Measurements from ENCODE around the gene EIF4G2. TPM values are rescaled to one million over a fixed set of nuclear protein-coding genes. Genes with fewer than 3 reads are reported as not detected.
"Not testable (repeated sequence)": the region's sequence is repeated elsewhere in the genome, so short reads cannot be mapped to it uniquely, and the experiment has no call there.

EIF4G2 gene
- total RNA-seq, result 815 and 838 TPM in 2 replicates

DNA sequence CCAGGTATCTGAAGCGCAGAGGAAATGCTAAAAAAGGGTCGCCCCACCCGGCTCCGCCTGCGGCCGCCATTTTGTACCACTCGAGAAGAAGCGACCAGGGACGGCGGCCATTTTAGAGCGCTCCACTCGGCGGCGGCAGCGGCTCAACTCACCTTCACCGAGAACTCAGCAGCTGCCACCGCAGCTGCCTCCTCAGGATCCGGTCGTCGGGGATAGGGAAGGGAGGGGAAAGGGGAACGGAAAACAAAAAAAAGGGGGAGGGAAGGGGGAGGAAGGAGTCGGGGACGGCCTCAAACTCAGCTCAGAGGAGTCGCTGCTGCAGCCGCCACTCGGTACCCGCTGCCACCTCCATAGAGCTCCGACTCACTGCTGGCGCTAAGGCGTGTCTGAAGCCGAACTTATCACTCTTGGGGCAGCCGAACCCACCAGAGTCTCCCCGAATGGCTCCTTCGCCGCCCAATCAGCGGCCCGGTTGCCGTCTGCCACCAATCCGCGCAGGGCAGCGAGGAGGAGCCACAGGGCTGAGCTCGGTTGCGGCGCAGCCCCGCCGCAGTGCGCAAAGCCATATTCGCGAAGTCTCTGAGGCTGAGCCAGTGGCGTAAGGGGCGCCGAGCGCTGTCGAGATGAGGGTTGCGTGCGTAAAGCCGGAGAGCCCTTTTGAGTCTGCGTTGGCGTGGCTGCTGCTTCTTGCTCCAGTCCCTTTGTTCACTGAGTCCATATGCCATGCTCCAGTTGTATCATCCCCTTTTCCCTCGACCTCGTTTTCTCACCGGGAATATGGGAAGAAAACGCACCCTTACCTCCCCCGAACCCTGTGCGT is at the start of gene EIF4G2:
TSS of gene EIF4G2 (minus strand) at position 374 of the 820 bp plus-strand sequence.
- intact Hi-C loops (cut with micrococcal nuclease), result loop anchor here (1.0 to 10.0 kb wide), 8 partner anchors 50 to 1234 kb away; partner anchors contain the start of genes CTR9, RNF141, WEE1 and ZBED5

DNA sequence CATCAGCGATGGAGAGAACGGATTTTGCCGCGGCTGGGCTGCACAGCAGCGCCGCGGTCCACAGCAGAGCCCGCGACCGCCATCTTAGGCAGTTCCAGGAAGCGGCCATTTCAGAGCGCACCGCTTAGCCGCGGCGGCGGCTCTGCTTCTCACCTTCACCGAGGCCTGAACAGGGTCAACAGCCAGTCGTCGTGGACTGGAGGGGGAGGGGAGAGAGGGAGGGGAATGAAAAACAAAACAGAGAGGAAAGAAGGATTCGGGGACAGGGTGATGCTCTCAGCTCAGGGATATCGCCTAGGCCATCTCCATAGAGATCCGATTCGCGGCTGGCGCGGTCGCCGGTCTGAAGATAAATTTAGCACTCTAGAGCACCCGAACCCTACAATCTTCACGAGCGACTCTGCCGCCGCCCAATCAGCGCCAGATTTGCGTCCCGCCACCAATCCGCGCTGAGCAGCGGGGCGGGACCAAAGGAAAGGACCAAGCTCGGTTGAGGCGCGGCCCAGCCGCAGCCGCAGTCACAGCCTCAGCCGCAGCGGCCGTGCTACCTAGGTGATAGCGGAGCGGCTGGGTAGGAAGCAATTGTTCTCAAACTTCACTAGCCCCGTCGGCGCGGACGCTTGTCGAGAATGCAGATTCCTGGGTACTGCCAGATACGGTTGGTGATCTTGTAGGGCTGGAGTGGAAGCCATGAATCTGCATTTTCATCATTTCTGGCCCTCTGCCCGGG is 49.1 kb upstream of the EIF4G2 start, which contains the start of gene ZBED5:
TSS of gene ZBED5 (minus strand) at position 345 of the 730 bp plus-strand sequence. CDS start 3,108 bp downstream, outside the sequence.
- intact Hi-C loops (cut with micrococcal nuclease), result loop anchor here (1.0 to 5.0 kb wide), 7 partner anchors 50 to 984 kb away; partner anchors contain the start of genes AMPD3, CTR9, EIF4G2 and GALNT18

DNA sequence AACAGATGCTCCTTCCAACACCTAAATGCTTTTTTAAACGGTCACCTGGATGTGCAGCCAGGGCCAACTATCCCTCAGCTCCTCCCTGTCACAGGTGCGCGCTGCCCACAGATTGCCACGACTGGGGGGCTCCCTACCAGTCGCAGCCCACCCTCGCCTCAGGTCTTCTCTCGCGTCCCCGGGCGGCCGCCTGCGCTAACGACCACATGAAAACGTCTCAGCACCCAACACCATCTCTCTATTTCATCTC is 48.7 kb upstream of the EIF4G2 start:
- intact Hi-C loops (cut with micrococcal nuclease), result loop anchor here (1.0 to 5.0 kb wide), 4 partner anchors 75 to 765 kb away; partner anchors contain the start of genes AMPD3 and GALNT18

DNA sequence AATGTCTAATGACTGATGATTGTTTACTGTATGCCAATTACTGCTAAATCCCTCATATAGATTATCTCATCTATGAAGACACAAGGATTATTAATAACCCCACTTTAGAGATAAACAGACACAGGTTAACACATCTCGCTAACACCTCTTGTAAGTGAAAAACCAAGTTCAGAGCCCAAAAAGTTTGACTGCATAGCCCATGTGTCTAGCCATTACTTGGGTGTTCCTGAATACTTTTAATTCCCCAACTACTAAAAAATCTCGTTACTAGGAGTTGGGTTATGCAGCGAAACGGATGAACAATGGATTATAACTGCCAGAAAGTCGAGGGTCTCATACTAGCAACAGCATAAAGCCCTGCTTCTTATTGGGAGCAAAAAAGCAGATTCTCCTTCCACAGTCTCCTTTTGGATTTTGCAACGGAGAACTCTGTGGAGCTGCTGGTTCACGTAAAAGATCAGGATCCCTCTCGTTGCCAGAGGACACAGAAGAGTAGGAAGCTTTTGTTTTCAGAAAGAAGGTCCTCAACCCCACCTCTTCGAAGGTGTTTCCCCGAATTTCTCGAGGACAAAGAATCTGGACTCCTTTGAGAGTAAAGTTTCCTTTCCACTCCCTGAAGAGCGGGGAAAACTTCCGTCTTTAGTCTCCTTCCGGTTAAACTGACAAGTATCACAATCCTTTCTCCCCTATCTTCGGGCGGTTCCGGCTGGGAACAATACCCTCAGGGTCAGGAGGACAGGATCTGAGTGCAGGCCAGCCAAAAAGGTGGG is 48.1 kb upstream of the EIF4G2 start:
- intact Hi-C loops (cut with micrococcal nuclease), result loop anchor here (1.0 to 5.0 kb wide), 4 partner anchors 75 to 765 kb away; partner anchors contain the start of genes AMPD3 and GALNT18

DNA sequence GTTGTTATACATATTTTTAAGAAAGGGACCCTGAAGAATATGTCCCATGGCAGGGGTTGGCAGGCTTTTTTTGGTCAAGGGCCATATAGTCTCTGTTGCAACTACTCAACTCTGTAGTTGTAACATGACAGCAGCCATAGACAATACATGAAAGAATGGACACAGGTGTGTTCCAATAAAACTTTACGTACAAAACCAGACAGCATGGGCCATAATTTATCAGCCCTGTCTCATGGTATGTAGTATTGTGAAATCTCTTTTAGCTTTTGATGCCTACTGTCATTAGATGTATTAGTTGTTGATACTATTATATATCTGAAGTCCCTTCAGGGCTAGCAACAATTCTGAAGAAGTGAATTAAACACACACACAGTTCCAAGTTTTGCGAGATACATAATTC is 46.6 kb upstream of the EIF4G2 start:
- intact Hi-C loops (cut with micrococcal nuclease), result loop anchor here (5.0 kb wide), 3 partner anchors 77 to 767 kb away; partner anchors contain the start of genes AMPD3 and GALNT18

DNA sequence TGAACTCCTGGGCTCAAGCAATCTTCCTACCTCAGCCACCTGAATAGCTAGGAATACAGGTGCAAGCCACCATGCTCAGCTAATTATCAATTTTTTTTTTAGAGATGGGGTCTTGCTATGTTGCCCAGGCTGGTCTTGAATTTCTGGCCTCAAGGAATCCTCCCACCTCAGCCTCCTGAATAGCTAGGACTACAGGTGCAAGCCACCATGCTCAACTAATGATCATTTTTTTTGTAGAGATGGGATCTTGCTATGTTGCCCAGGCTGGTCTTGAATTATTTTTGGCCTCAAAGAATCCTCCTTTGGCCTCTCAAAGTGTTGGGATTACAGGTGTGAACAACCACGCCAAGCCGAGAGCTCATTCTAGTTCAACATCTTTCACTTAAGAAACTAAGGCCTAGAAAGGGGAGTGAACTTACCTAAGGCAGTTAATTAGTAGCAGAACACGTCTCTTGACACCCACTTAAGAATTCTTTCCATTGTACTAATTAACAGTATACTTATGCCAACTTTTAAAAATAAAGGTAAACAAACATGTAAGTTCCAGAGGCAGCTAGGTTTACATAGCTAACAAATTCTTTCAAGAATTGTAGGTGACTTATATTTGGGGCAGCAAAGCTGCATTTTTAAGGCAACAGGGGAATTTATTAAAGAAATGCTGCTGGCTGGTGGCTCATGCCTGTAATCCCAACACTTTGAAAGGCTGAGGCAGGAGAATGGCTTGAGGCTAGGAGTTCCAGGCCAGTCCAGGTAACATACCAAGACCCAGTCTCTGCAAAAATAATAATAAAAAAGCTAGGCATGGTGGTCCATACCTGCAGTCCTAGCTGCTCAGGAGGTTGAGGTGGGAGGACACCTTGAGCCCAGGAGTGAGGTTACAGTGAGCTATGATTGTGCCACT is 39.5 kb upstream of the EIF4G2 start:
- intact Hi-C loops (cut with micrococcal nuclease), result no loop called here

DNA sequence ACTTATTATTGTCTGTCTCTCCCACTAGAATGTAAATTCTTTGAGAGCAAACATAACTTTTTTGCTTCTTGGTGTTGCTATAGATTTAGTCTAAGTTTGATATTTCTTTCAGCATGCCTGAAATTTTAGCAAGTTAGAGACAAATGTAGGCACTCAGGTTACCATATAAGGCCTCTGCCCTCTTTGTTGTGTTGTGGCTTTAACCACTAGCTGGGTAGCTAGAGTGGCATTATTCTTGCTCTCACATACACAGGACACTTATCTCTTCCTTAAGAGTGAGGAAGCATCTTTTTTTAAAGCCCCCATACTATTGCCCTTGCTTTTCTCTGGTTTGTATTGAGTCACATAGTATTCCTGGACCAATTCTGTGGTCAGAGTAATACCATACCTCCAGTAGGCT is 37.9 kb upstream of the EIF4G2 start:
- intact Hi-C loops (cut with micrococcal nuclease), result no loop called here

DNA sequence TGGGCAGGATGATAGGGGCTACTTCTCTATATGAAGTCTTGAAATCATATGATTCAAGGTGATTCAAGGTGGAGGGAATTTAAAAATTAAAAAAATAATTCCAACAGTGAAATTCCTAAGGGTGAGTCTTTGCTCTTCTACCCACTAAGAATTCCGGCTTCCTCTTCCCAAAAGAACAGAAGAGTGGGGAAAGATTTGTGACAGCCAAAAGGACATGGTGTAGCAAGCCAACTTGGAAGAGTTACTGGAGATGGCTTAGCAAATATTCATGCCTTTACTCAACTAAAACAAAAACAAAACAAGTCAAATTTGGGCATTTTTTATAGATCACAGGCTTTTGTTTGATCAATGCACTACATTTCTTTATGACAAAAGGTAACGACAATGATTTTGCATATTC is 36.9 kb upstream of the EIF4G2 start:
- intact Hi-C loops (cut with micrococcal nuclease), result no loop called here

DNA sequence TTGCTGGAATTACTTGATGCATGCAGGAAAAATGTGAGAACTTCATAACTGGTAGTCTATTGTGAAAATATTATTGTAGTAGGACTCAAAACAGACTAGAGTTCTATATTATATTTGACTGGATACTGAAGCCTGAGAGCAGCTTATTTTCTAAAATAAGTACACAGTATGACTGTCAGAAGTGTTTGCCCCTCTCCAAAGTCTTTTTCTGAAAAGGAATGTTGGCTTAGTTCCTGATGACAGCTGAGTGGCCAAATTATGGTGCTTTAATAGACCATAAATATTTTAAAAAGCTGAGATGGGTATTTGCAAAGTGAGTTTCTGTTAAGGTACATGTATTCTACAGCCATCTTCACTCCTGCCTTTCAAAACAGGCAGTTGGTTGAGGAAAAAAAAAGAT is 36.1 kb upstream of the EIF4G2 start:
- intact Hi-C loops (cut with micrococcal nuclease), result no loop called here

DNA sequence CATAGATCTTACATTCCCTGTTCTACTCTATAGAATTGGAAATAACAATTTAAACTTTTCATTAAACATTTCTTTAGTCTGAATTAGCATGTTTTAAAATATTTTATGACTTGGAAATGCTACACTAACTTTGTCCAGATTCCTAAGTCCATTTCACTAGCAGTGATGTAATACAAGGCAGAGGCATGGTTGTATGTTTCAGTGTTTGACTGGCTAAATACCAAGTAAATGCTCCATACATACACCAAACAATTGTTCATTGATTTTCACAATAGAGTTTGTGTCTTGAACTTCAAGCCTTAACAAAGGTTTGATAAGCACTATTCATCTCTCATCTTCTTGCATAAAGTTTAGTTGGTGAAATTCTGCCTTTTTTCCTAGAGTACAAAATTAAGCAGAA is 35.6 kb upstream of the EIF4G2 start:
- intact Hi-C loops (cut with micrococcal nuclease), result no loop called here

DNA sequence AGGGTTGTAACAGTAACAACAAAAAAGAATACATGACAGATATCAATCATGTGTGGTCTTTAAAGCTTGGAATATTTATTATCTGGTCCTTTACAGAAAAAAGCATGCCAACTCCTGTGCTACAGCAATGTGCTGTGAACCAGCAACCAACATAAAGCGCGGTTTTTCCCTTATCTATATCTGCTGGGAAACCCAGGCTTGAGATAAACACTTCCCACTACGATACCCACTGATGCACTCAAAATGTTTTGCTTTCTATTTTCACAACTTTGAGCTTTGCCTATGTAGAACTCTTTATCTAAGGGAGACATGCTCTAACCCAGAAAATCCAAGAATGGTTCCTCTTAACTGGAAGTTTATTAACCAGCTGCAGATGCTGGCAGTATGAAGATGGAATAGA is 30.2 kb upstream of the EIF4G2 start:
- intact Hi-C loops (cut with micrococcal nuclease), result no loop called here

DNA sequence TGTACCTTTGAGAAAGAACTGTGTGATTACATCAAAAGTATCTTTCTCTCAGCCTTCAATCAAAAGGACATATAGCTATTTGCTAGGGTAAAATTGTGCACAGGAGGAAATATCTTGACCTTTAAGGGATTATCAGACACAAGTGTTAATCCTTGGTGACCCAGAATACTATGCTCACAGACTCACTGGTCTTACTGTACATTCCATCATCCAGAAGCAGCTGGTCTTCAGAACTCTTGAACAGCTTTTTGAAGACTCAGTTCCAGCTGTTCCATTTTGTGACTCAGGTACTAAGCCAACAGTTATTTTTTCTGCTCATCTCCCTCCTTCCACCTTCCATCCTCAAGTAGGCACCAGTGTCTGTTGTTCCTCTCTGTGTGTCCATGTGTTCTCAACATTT is 29.4 kb upstream of the EIF4G2 start:
- intact Hi-C loops (cut with micrococcal nuclease), result no loop called here

DNA sequence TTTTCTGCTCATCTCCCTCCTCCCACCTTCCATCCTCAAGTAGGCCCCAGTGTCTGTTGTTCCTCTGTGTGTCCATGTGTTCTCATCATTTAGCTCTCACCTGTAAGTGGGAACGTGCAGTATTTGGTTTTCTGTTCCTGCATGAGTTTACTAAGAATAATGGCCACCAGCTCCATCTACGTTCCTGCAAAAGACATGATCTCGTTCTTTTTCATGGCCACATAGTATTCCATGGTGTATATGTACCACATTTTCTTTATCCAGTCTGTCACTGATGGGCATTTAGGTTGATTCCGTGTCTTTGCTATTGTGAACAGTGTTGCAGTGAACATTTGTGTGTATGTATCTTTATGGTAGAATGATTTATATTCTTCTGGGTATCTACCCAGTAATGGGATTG is 28.2 kb upstream of the EIF4G2 start:
- intact Hi-C loops (cut with micrococcal nuclease), result not testable (repeated sequence)

DNA sequence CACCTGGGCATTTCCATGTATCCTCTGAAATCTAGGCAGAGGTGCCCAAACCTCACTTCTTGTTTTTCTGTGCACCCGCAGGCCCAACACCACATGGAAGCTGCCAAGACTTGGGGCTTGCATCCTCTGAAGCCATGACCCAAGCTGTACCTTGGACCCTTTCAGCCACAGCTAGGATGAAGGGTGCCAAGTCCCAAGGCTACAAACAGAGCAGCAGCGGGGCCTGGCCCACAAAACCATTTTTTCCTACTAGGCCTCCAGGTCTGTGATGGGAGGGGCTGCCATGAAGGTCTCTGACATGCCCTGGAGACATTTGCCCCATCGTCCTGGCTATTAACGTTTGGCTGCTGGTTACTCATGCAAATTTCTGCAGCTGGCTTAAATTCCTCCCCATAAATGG is 20.4 kb upstream of the EIF4G2 start:
- intact Hi-C loops (cut with micrococcal nuclease), result no loop called here

DNA sequence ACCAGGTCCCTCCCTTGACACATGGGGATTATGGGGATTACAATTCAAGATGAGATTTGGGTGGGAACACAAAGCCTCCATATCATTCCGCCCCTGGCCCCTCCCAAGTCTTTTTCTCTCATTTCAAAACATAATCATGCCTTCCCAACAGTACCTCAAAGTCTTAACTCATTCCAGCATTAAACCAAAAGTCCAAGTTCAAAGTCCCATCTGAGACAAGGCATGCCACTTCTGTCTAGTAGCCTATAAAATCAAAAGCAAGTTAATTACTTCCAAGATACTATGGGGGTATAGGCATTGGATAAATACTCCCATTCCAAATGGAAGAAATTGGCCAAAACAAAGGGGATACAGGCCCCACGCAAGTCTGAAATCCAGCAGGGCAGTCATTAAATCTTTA is 19.7 kb upstream of the EIF4G2 start:
- intact Hi-C loops (cut with micrococcal nuclease), result no loop called here

DNA sequence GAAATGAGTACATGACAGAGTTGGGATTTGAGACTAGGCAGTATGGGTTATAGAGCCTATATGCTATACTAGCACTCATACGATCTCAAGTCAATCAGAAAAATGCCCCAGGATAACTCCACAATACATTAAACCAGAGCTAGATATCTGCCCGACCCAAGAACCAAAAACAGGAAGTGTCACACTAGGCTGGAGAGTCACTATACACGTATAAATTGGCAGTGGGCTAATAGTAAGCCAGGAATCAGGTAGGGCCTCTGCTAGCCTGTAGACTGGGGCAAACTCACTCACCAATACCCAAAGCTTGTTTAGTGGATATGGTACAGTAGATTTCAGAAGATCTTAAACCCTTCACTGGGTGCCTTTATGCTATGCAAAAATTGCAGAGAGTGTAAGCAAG is 16.2 kb upstream of the EIF4G2 start:
- intact Hi-C loops (cut with micrococcal nuclease), result no loop called here

DNA sequence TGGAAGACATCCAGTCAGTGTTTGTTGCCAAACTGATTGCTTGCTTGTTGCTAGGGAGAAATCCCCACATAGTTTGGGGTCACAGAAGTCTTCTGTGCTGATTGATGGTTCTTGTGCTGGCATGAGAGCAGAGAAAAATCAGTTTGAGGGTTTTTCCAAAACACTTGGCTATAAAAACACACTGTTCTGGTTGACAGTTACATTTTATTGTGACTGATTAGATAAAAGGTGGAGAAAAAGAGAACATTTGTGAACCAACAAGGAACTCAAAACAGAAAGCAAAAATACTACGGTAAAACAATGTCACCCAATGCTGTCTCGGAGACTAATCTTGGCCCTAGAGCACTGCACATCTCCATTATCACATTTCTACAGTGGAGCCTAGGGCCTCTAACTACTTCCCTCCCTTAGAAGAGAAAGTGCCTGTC is 14.4 kb upstream of the EIF4G2 start:
- intact Hi-C loops (cut with micrococcal nuclease), result no loop called here

DNA sequence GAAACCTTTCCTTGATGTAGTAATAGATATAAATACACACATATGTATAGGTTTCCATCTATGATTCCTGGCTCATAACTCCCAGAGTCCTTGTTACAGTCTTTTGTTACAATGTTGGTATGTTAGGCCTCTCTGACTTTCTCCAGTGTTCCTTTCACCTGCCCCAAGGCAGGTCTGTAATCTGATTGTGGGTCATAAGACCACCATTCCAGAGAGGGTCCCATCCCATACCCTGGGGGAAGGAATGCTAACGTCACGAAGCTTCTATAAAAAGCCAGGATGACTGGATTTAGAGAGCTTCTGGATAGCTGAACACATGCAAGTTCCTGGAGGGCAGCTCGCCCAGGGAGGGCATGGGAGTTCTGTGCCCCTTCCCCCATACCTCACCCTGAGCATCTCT is 13.8 kb upstream of the EIF4G2 start:
- intact Hi-C loops (cut with micrococcal nuclease), result not testable (repeated sequence)

DNA sequence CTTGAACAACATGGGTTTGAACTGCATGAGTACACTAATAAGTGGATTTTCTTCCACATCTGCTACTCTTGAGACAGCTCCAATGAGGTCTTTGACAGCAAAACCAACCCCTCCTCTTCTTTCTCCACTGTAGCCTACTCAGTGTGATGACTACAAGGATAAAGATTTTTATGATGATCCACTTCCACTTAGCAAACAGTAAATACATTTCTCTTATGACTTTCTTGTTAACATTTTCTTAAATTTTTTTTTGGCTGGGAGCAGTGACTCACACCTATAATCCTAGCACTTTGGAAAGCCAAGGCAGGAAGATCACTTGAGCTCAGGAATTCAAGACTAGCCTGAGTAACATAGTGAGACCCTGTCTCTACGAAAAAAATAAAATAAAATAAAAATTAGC is 9.9 kb upstream of the EIF4G2 start:
- intact Hi-C loops (cut with micrococcal nuclease), result no loop called here

DNA sequence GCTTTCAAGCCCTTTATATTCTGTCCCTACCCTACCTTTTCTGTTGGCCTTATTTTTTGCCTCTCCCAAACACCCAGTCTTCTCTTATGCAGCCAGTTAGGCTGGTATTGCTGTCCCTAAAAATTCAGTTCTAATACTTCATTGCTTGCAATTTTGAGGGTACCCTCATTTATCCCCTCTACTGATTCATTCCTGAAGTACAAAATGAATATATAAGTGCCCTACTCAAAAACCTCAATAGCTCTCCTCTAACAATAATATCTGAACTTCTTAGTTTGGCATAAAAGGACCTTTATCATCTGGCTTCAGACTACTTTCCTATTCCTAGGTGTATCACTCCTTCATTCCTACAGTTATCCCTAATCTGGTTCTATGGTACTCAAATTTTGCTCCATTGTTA is 5.2 kb upstream of the EIF4G2 start:
- intact Hi-C loops (cut with micrococcal nuclease), result no loop called here
